ENCODE results near the gene PHACTR3. TPM values are rescaled to one million over a fixed set of nuclear protein-coding genes. Genes with fewer than 3 reads are reported as not detected.
A peak's percentile ranks its signal among the peaks of the same experiment; 100 is the strongest.

Gene PHACTR3
- total RNA-seq, 1 donor = not detected

- H3K27me3 ChIP-seq (ENCODE audit: insufficient read depth, low read length) = no peaks in the 10 kb centered on the region
Observed at GRCh38 chr20:59583428-59584277, 20.7 kb upstream of the PHACTR3 start.

GRCh38 chr20:59584278-59584925, 19.9 kb upstream of the PHACTR3 start:
- Histone ChIP-seq H3K79me2 (ENCODE audit: insufficient read depth, low read length) (no peaks in the 10 kb centered on the region), H3K4me1 (ENCODE audit: insufficient read depth, low read length) (no peaks in the 10 kb centered on the region), H3K27me3 (ENCODE audit: insufficient read depth, low read length) (no peaks in the 10 kb centered on the region), H2AFZ (ENCODE audit: low read length) (no peak overlapping the region), H3K9me3 (ENCODE audit: low read depth, low read length) (no peaks in the 10 kb centered on the region), H3K27ac (ENCODE audit: low read depth, low read length) (no peak overlapping the region), H4K20me1 (ENCODE audit: insufficient read depth, low read length) (no peaks in the 10 kb centered on the region), H3K4me3 (ENCODE audit: insufficient read depth, low read length) (no peak overlapping the region), H3K36me3 (ENCODE audit: insufficient read depth, low read length) (no peaks in the 10 kb centered on the region), H3K4me2 (ENCODE audit: insufficient read depth, low read length) (no peak overlapping the region)
- peak; percentile 32 for DNase-seq (ENCODE audit: insufficient read length, low spot score, missing footprints)
- TF ChIP-seq CTCF (IDR thresholded peaks at IDR 0.05; ENCODE audit: extremely low read depth, low read depth, low read length) = no peak

More at GRCh38 chr20:59583428-59584277, 20.7 kb upstream of the PHACTR3 start:
- peak; percentile 75 for DNase-seq (ENCODE audit: insufficient read length, low spot score, missing footprints)
- H3K4me2 ChIP-seq (ENCODE audit: insufficient read depth, low read length) = no peak overlapping the region
- no peaks in the 10 kb centered on the region for H4K20me1 ChIP-seq (ENCODE audit: insufficient read depth, low read length)
- no peak for TF ChIP-seq CTCF (IDR thresholded peaks at IDR 0.05; ENCODE audit: extremely low read depth, low read depth, low read length)
- no peak overlapping the region for H3K27ac ChIP-seq (ENCODE audit: low read depth, low read length)
- H3K9me3 ChIP-seq (ENCODE audit: low read depth, low read length) = no peaks in the 10 kb centered on the region
- H2AFZ ChIP-seq (ENCODE audit: low read length) = no peak overlapping the region
- H3K4me1 ChIP-seq (ENCODE audit: insufficient read depth, low read length) = no peaks in the 10 kb centered on the region
- H3K36me3 ChIP-seq (ENCODE audit: insufficient read depth, low read length) = no peaks in the 10 kb centered on the region
- H3K79me2 ChIP-seq (ENCODE audit: insufficient read depth, low read length) = no peaks in the 10 kb centered on the region
- no peak overlapping the region for H3K4me3 ChIP-seq (ENCODE audit: insufficient read depth, low read length)

- no peaks in the 10 kb centered on the region for H3K27me3 ChIP-seq (ENCODE audit: insufficient read depth, low read length)
- TF ChIP-seq CTCF (IDR thresholded peaks at IDR 0.05; ENCODE audit: extremely low read depth, low read depth, low read length) = no peak
- H3K9me3 ChIP-seq (ENCODE audit: low read depth, low read length) = no peaks in the 10 kb centered on the region
- H3K4me1 ChIP-seq (ENCODE audit: insufficient read depth, low read length) = no peaks in the 10 kb centered on the region
- H2AFZ ChIP-seq (ENCODE audit: low read length) = no peak overlapping the region
- no peaks in the 10 kb centered on the region for H4K20me1 ChIP-seq (ENCODE audit: insufficient read depth, low read length)
- no peak overlapping the region for H3K27ac ChIP-seq (ENCODE audit: low read depth, low read length)
- no peaks in the 10 kb centered on the region for H3K36me3 ChIP-seq (ENCODE audit: insufficient read depth, low read length)
- no peak overlapping the region for H3K4me2 ChIP-seq (ENCODE audit: insufficient read depth, low read length)
- peak; percentile 44 for DNase-seq (ENCODE audit: insufficient read length, low spot score, missing footprints)
- no peak overlapping the region for H3K4me3 ChIP-seq (ENCODE audit: insufficient read depth, low read length)
- H3K79me2 ChIP-seq (ENCODE audit: insufficient read depth, low read length) = no peaks in the 10 kb centered on the region
Observed at GRCh38 chr20:59585714-59586409, 18.5 kb upstream of the PHACTR3 start.

All from osteoblast (primary cell).